Erythroblast (primary cell): ENCODE results near the gene UNC79.

ENCODE experiments used
- GATA1 ChIP-seq: IDR thresholded peaks from 2 replicates; pipeline ENCODE4 v1.6.1; 2011; ENCODE audit warnings: low read depth, mild to moderate bottlenecking, control low read depth, low read length, moderate library complexity
- POLR2A ChIP-seq: IDR thresholded peaks from 2 replicates; pipeline ENCODE4 v1.6.1; 2011; ENCODE audit warnings: mild to moderate bottlenecking, low read length

DNA sequence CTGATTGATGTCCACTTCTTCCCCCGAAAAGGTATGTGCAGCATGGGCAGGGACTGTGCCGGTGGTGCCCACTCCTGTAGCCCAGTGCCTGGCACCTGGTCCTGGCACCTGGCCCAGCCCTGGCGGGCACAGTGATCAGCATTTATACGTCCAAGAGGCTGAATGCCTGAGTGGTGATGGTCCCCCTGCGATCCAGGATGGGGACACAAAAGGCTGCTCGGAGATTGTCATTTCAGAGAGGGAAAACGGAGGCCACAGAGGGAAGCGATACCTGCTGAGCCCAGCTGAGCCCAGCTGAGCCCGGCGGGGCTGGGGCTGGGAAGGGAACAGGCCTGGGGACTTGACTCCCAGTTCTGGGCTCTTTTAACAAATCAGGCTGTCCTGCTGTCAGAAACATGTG, 301.8 kb downstream of the UNC79 start:
- no peak for TF ChIP-seq POLR2A
- TF ChIP-seq GATA1: no peak
